Tibial artery (tissue), 4 donors: ENCODE results near the gene HDC.

Experiments
- DNase-seq, 2 donors: peaks; one replicate each; pipeline ENCODE4 v3.0.0-alpha.2; 2019
- H3K27ac ChIP-seq, 2 donors: fragments of 200-600 bp; sonication (generic) in 1 of 2; 1 replicate in 1 of 2; 2 replicates in 1 of 2; pipeline ENCODE4 v1.5.1; 2018 to 2019; ENCODE audit warnings: mild to moderate bottlenecking in 1 of 2
- H3K27me3 ChIP-seq, 2 donors: fragments of 200-600 bp; sonication (generic) in 1 of 2; one replicate each; pipeline versions ENCODE4 v1.5.1 to v1.6.0; 2016 to 2019
- H3K36me3 ChIP-seq, 3 donors: fragments of 200-600 bp; sonication (generic) in 2 of 3; one replicate each; pipeline ENCODE4 v1.5.1; 2016 to 2019; ENCODE audit warnings: mild to moderate bottlenecking in 2 of 3
- H3K4me1 ChIP-seq, 4 donors: fragments of 200-600 bp; sonication (generic) in 2 of 4; 1 replicate in 3 of 4; 2 replicates in 1 of 4; pipeline ENCODE4 v1.5.1; 2016 to 2019
- H3K4me3 ChIP-seq, 2 donors: fragments of 200-600 bp; sonication (generic) in 1 of 2; 1 replicate in 1 of 2; 2 replicates in 1 of 2; pipeline ENCODE4 v1.5.1; 2018 to 2019; ENCODE audit warnings: mild to moderate bottlenecking in 2 of 2
- H3K9me3 ChIP-seq, 3 donors: fragments of 200-600 bp; sonication (generic) in 1 of 3; one replicate each; pipeline ENCODE4 v1.5.1; 2016 to 2019
- intact Hi-C: fragments of 100-400 bp; cut with DNase I; formaldehyde crosslinking; loops from one replicate; pipeline ENCODE4 v1.15.0; 2023; ENCODE audit warnings: low total_unique reads
- TF ChIP-seq, protein P1 (sequence below), 2 experiments: fragments of 200-600 bp in 1 of 2; fragments of 450-650 bp in 1 of 2; IDR thresholded peaks; one replicate each; pipeline ENCODE4 v1.5.1; 2017 to 2019; ENCODE audit warnings: antibody characterized with exemption in 2 of 2, mild to moderate bottlenecking in 1 of 2, moderate library complexity in 1 of 2

HDC gene

DNA sequence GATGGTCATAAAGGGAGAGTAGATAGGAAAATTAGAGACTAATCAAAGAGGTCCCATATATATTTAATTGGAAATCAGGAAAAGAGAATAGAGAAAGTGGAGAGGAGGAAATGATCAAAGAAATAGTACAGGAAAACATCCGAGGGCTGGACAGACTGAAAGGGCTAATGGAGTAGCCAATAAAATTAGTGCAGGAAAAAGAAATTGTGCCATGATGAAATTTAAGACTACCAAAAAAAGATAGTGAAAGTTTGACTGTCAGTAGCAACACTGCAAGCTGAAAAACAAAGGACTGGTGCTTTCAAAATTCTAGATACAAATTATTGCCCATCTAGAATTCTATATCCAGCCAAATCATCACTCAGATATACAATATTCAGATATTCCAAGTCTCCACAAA lies 47.2 kb downstream of the HDC start:
- Histone ChIP-seq H3K4me3 (no peak overlapping the region), H3K36me3 (no peaks in the 10 kb centered on the region), H3K9me3 (no peaks in the 10 kb centered on the region), H3K4me1 (no peaks in the 10 kb centered on the region), H3K27ac (no peak overlapping the region), H3K27me3 (no peaks in the 10 kb centered on the region)
- intact Hi-C loops = no loop called here
- TF ChIP-seq, protein P1, sequence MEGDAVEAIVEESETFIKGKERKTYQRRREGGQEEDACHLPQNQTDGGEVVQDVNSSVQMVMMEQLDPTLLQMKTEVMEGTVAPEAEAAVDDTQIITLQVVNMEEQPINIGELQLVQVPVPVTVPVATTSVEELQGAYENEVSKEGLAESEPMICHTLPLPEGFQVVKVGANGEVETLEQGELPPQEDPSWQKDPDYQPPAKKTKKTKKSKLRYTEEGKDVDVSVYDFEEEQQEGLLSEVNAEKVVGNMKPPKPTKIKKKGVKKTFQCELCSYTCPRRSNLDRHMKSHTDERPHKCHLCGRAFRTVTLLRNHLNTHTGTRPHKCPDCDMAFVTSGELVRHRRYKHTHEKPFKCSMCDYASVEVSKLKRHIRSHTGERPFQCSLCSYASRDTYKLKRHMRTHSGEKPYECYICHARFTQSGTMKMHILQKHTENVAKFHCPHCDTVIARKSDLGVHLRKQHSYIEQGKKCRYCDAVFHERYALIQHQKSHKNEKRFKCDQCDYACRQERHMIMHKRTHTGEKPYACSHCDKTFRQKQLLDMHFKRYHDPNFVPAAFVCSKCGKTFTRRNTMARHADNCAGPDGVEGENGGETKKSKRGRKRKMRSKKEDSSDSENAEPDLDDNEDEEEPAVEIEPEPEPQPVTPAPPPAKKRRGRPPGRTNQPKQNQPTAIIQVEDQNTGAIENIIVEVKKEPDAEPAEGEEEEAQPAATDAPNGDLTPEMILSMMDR (IDR thresholded peaks at IDR 0.05) = no peak
- DNase-seq = no peak

- Histone ChIP-seq H3K4me1 (no peaks in the 10 kb centered on the region), H3K36me3 (no peaks in the 10 kb centered on the region), H3K4me3 (no peak overlapping the region), H3K27ac (no peak overlapping the region), H3K27me3 (no peaks in the 10 kb centered on the region), H3K9me3 (peaks cover 0 to 7% (median 0%) of the 10 kb centered on the region in 3 donors)
- DNase-seq = no peak
- TF ChIP-seq, protein P1 (IDR thresholded peaks at IDR 0.05) = no peak
- intact Hi-C loops = no loop called here
These were observed 54.9 kb downstream of the HDC start for GRCh38 chr15:50210462-50211157.

DNA sequence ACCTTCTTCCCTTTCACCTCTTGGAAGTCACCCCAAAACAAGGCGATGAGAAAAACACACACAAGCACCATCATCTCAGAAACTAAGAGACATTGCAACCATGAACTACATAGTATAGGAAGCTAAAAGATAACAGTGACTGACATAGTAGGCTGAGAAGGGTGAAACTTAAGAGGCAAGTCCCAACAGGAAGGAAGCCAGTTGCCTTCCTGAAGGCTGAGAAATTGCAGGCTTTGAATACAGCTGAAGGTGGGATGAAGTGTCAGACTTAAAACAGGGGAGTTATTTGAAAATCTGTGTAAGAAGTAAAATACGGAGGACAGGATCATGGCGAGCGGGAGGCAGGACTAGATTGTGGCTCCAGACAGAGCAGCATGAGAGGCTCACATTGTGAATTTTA lies 55.7 kb downstream of the HDC start:
- no peaks in the 10 kb centered on the region for H3K4me1 ChIP-seq
- no peaks in the 10 kb centered on the region for H3K27me3 ChIP-seq
- no peak overlapping the region for H3K27ac ChIP-seq
- H3K9me3 ChIP-seq = peaks cover 0 to 7% (median 0%) of the 10 kb centered on the region in 3 donors
- no peak overlapping the region for H3K4me3 ChIP-seq
- TF ChIP-seq, protein P1 (IDR thresholded peaks at IDR 0.05) = no peak
- H3K36me3 ChIP-seq = no peaks in the 10 kb centered on the region
- DNase-seq = no peak
- intact Hi-C loops = no loop called here

DNA sequence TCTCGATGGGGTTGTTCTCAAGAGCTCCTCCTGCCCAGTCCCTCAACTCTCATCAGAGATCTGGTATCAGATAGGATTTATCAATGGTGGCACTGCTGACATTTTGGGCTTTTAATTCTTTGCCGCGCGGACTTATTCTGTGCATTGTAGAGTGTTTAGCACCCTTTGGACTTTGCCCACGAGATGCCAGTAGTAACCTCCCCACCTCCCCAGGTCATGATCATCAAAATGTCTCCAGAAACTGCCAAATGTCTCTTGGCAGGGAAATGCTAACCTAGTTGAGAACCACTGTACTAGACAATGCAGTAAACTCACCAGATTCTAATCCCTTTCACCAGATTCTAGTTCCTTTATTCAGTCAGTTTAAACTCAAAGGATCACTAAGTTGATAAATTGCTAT lies 59.5 kb downstream of the HDC start:
- no peak overlapping the region for H3K27ac ChIP-seq
- no peaks in the 10 kb centered on the region for H3K36me3 ChIP-seq
- TF ChIP-seq, protein P1 (IDR thresholded peaks at IDR 0.05) = no peak
- H3K4me1 ChIP-seq = no peaks in the 10 kb centered on the region
- no peaks in the 10 kb centered on the region for H3K9me3 ChIP-seq
- H3K4me3 ChIP-seq = no peak overlapping the region
- H3K27me3 ChIP-seq = no peaks in the 10 kb centered on the region
- intact Hi-C loops = no loop called here
- DNase-seq = no peak

GRCh38 chr15:50202003-50202402 lies 63.5 kb downstream of the HDC start:
- Histone ChIP-seq H3K4me1 (no peaks in the 10 kb centered on the region), H3K27me3 (no peaks in the 10 kb centered on the region), H3K27ac (no peak overlapping the region), H3K36me3 (no peaks in the 10 kb centered on the region), H3K9me3 (no peaks in the 10 kb centered on the region), H3K4me3 (no peak overlapping the region)
- DNase-seq = no peak
- intact Hi-C loops = no loop called here
- TF ChIP-seq, protein P1 (IDR thresholded peaks at IDR 0.05) = no peak
